Kidney (tissue), 14 donors: ENCODE measurements around the gene DNM3. TPM values are rescaled to one million over a fixed set of nuclear protein-coding genes. Genes with fewer than 3 reads are reported as not detected.

Source experiments
- DNase-seq, 5 donors: peaks; one replicate each; pipeline ENCODE4 v3.0.0-alpha.2; 2013 to 2020
- FAIRE-seq: peaks from 2 replicates; lab custom pipeline; 2012; peaks lifted over from hg19 to GRCh38; lab: Jason Lieb, UNC
- H3K27ac ChIP-seq, 2 donors: one replicate each; pipeline ENCODE4 v1.7.0; 2013; ENCODE audit warnings: low read depth in 2 of 2, low read length in 2 of 2, inconsistent platforms in 1 of 2
- H3K27me3 ChIP-seq: one replicate; pipeline ENCODE4 v1.7.1; 2013; ENCODE audit warnings: low read length, inconsistent platforms; ENCODE audit not compliant: control insufficient read depth, insufficient read depth
- H3K36me3 ChIP-seq, 3 donors: one replicate each; pipeline versions ENCODE4 v1.7.0 to v1.7.1; 2013; ENCODE audit warnings: low read length in 3 of 3, control low read depth in 1 of 3, inconsistent platforms in 1 of 3; ENCODE audit not compliant: insufficient read depth in 3 of 3, control insufficient read depth in 2 of 3
- H3K4me1 ChIP-seq, 3 donors: one replicate each; pipeline versions ENCODE4 v1.7.0 to v1.7.1; 2013; ENCODE audit warnings: low read length in 3 of 3, inconsistent platforms in 1 of 3, low read depth in 1 of 3; ENCODE audit not compliant: control insufficient read depth in 2 of 3, insufficient read depth in 2 of 3
- H3K4me3 ChIP-seq, 3 donors: one replicate each; pipeline versions ENCODE4 v1.7.0 to v1.8.1; 2013; ENCODE audit warnings: low read length in 3 of 3, control low read depth in 1 of 3, inconsistent platforms in 1 of 3
- H3K9ac ChIP-seq, 3 donors: one replicate each; pipeline versions ENCODE4 v1.7.0 to v1.7.1; 2013; ENCODE audit warnings: low read length in 3 of 3, control low read depth in 1 of 3, inconsistent platforms in 1 of 3
- H3K9me3 ChIP-seq, 3 donors: one replicate each; pipeline versions ENCODE4 v1.7.0 to v1.7.1; 2013; ENCODE audit warnings: low read length in 3 of 3, control low read depth in 1 of 3, inconsistent platforms in 1 of 3; ENCODE audit not compliant: control insufficient read depth in 2 of 3, insufficient read depth in 1 of 3
- intact Hi-C: fragments of 100-400 bp; cut with DNase I; formaldehyde crosslinking; loops from one replicate; pipeline ENCODE4 v1.11.1; 2022
- polyA plus RNA-seq: library from polyadenylated mRNA; stranded (reverse); fragments of 350-450 nt; fragmentation: Illumina TruSeq; extraction: RNeasy Lipid Tissue Mini Kit (QIAGEN cat#74804); gene quantifications from one replicate; pipeline ENCODE4 v1.2.3, GENCODE V29; 2014; ENCODE audit warnings: low read depth, low replicate concordance; ENCODE audit not compliant: insufficient read depth
- total RNA-seq: library from RNA; stranded (reverse); fragmentation: NEBNext Ultra II Directional; extraction: Animal tissue kit (Norgen Biotek cat#: 25700); gene quantifications from one replicate; pipeline ENCODE4 v1.2.1, GENCODE V29; 2021
- TF ChIP-seq, protein P1 (sequence below): IDR thresholded peaks from 3 replicates; pipeline ENCODE4 v1.5.1; 2012; ENCODE audit warnings: mild to moderate bottlenecking, moderate library complexity, borderline replicate concordance; ENCODE audit not compliant: insufficient read depth; ENCODE audit errors: extremely low read depth
- donor health status: control.
- donor health status: control.
- donor health status: control.
- donor health status: control.
- donor health status: control.
- donor health status: DM: yes; HTN: yes; CAD: no.
- donor health status: Normal renal cell carcinoma (clear cell type).

DNM3 gene
- total and polyA plus RNA-seq, 2 donors from 2014 or later = 5.9 to 19.1 TPM

DNA sequence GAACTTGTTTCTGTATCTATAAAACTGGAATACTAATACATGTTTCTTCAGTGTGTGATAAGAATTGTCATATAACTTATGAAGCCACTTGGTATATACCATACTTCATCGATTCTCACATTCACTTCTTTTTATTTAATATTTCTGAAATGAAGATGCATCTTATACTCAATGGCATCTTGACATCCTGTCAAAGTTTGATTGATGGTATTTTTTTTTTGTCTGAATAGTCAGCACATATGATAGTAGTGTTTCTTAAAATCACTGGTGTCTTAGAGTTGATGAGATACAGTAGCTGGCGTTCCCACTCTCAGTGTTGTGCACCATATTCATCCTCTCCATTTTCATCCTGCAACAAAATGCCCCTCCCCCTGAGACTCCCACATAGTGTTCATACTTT lies 544.7 kb downstream of the DNM3 start:
- no peaks in the 10 kb centered on the region for H3K9me3 ChIP-seq
- TF ChIP-seq, protein P1, sequence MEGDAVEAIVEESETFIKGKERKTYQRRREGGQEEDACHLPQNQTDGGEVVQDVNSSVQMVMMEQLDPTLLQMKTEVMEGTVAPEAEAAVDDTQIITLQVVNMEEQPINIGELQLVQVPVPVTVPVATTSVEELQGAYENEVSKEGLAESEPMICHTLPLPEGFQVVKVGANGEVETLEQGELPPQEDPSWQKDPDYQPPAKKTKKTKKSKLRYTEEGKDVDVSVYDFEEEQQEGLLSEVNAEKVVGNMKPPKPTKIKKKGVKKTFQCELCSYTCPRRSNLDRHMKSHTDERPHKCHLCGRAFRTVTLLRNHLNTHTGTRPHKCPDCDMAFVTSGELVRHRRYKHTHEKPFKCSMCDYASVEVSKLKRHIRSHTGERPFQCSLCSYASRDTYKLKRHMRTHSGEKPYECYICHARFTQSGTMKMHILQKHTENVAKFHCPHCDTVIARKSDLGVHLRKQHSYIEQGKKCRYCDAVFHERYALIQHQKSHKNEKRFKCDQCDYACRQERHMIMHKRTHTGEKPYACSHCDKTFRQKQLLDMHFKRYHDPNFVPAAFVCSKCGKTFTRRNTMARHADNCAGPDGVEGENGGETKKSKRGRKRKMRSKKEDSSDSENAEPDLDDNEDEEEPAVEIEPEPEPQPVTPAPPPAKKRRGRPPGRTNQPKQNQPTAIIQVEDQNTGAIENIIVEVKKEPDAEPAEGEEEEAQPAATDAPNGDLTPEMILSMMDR = no peak
- H3K36me3 ChIP-seq = no peaks in the 10 kb centered on the region
- no peak overlapping the region for H3K4me3 ChIP-seq
- no peak overlapping the region for H3K27ac ChIP-seq
- FAIRE-seq (no peak), DNase-seq (peak in 1 of 5 donors; percentile 59)
- H3K9ac ChIP-seq = no peak overlapping the region
- H3K4me1 ChIP-seq = peaks cover 12 to 31% (median 19%) of the 10 kb centered on the region in 3 donors
- H3K27me3 ChIP-seq = no peaks in the 10 kb centered on the region
- intact Hi-C loops = no loop called here

DNA sequence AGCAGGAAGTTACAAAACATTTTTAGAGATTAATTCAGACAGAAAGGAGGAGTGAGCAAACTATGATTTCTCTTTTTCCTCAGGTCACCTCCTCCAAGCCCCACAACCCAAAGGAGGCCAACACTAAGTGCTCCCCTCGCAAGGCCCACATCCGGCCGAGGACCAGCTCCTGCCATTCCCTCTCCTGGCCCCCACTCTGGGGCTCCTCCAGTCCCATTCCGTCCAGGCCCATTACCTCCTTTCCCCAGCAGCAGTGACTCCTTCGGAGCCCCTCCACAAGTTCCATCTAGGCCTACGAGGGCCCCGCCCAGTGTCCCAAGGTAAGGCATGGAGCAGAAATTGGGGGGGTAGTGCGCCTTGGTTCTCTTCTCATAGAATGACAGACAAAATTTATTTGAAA lies 547.2 kb downstream of the DNM3 start:
- Histone ChIP-seq H3K9me3 (no peaks in the 10 kb centered on the region), H3K36me3 (no peaks in the 10 kb centered on the region), H3K27ac (no peak overlapping the region), H3K9ac (no peak overlapping the region), H3K27me3 (no peaks in the 10 kb centered on the region), H3K4me1 (peaks cover 12 to 23% (median 21%) of the 10 kb centered on the region in 3 donors), H3K4me3 (no peak overlapping the region)
- DNase-seq (peak in 1 of 5 donors; percentile 52), FAIRE-seq (no peak)
- TF ChIP-seq, protein P1 = no peak
- intact Hi-C loops = no loop called here

DNA sequence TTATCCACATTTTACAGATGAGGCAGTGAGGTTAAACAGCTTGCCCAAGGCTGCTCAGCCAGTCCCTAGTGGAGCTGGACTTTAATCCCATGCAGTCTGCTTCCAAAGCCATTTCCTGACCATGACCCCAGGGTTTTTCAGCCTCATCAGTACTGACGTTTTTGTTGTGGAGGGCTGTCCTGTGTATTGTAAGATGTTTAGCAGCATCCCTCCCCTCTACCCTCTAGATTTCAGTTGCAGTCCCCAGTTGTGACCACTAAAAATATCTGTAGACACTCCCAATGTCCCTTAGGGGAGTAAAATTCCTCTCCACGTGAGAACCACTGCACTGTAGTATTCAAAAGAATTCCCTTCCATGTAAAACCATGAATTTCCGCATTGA lies 549.0 kb downstream of the DNM3 start:
- intact Hi-C loops = no loop called here
- peak overlapping the region; percentile 5 to 57 (median 50) for H3K4me3 ChIP-seq
- peak in 1 of 5 donors; percentile 60 for DNase-seq
- H3K9ac ChIP-seq = peak overlapping the region in 1 of 3 donors; percentile 49
- H3K4me1 ChIP-seq = peaks cover 14 to 23% (median 18%) of the 10 kb centered on the region in 3 donors
- H3K27ac ChIP-seq = peak overlapping the region; percentile 87 to 90
- no peaks in the 10 kb centered on the region for H3K27me3 ChIP-seq
- TF ChIP-seq, protein P1 = no peak
- H3K9me3 ChIP-seq = no peaks in the 10 kb centered on the region
- no peak for FAIRE-seq
- no peaks in the 10 kb centered on the region for H3K36me3 ChIP-seq
